ENCODE results near the gene SYTL1. TPM values are rescaled to one million over a fixed set of nuclear protein-coding genes. Genes with fewer than 3 reads are reported as not detected.

Gene SYTL1
- total and polyA plus RNA-seq, 9 of the 15 experiments (the other 6 are each of a cell fraction or from before 2014, with no cell fraction given) = 0.04 to 9.3 (median 1.7) TPM

DNA sequence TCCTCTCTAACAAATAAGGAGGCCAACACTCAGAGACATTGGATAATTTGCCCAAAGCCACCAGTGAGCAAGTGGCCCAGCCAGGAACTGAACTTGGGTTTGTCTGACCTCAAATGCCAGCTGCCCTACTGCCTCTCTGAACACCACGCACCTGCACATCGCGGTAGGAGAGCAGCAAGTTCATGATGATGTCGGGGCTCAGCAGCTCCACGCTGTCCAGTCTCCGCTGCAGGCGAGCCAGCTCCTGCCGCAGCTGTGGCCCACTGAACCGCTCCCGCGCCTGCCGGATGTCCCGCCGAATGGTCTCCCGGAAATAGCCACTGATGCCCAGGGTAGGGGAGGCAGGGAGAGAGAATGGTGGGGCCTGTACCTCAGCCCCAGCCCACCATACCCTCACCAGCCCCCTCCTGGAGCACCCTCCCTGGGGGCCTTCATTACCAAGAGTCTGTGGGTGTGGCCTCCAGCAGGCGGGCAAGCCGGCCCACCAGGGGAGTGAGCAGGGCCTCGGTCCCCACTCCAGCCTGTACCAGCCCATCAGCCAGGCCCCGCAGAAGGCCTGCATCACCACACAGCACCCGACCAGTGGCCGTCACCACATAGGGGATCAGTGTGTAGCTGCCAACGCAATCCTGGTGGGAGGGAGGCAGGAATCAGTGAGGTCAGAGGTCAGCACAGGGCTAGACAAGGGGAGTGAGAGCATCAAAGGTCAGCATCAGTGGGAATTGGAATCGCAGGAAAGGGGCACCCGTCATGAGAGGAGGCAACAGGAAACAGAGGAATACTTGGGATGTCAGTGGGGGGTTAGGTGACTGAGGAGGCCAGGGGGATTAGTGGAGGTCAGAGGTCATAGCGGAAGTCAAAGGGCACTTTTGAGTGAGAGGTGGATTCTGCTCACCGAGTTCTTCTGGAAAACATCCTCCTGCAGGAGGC, 22.2 kb downstream of the SYTL1 start (continued):
- TF ChIP-seq BHLHE40 (IDR thresholded peaks at IDR 0.05; ENCODE audit: low read length) (no peak), RBFOX2 (IDR thresholded peaks at IDR 0.05; ENCODE audit: low read depth, low read length) (peak; percentile 15; the same call in 1 of the 2 replicates), FOSL1 (tag; conservative IDR thresholded peaks at IDR 0.05) (no peak), ATF2 (CRISPR knock-in tag; IDR thresholded peaks at IDR 0.05) (0 out of 2 replicates have a peak, but pooled peaks have one; percentile 37), ZNF184 (CRISPR knock-in tag; IDR thresholded peaks at IDR 0.05) (no peak), ETS2 (tag; IDR thresholded peaks at IDR 0.05; ENCODE audit: borderline replicate concordance, poor library complexity, severe bottlenecking) (no peak), SRSF7 (optimal IDR thresholded peaks at IDR 0.05; ENCODE audit: low read depth, low read length) (no peak), ZNF79 (CRISPR knock-in tag; IDR thresholded peaks at IDR 0.05; ENCODE audit: low read depth) (no peak), SP1 (CRISPR knock-in tag; IDR thresholded peaks at IDR 0.05) (0 out of 2 replicates have a peak, but pooled peaks have one; percentile 27), SMAD2 (IDR thresholded peaks at IDR 0.05; ENCODE audit: low read depth, low read length) (no peak), CBFB (CRISPR knock-in tag; IDR thresholded peaks at IDR 0.05) (no peak), ZC3H4 (CRISPR knock-in tag; IDR thresholded peaks at IDR 0.05; ENCODE audit: borderline replicate concordance) (0 out of 2 replicates have a peak, but pooled peaks have one; percentile 46), ZNF24 (IDR thresholded peaks at IDR 0.05) (no peak), ZBTB7A (IDR thresholded peaks at IDR 0.05; ENCODE audit: borderline replicate concordance, control insufficient read depth, low read depth, low read length) (peak; percentile 16; the same call in 1 of the 2 replicates)
- TF ChIP-seq, protein P1, sequence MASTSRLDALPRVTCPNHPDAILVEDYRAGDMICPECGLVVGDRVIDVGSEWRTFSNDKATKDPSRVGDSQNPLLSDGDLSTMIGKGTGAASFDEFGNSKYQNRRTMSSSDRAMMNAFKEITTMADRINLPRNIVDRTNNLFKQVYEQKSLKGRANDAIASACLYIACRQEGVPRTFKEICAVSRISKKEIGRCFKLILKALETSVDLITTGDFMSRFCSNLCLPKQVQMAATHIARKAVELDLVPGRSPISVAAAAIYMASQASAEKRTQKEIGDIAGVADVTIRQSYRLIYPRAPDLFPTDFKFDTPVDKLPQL (IDR thresholded peaks at IDR 0.05; ENCODE audit: extremely low read depth, insufficient read length) = no peak
- TF ChIP-seq, protein P2, sequence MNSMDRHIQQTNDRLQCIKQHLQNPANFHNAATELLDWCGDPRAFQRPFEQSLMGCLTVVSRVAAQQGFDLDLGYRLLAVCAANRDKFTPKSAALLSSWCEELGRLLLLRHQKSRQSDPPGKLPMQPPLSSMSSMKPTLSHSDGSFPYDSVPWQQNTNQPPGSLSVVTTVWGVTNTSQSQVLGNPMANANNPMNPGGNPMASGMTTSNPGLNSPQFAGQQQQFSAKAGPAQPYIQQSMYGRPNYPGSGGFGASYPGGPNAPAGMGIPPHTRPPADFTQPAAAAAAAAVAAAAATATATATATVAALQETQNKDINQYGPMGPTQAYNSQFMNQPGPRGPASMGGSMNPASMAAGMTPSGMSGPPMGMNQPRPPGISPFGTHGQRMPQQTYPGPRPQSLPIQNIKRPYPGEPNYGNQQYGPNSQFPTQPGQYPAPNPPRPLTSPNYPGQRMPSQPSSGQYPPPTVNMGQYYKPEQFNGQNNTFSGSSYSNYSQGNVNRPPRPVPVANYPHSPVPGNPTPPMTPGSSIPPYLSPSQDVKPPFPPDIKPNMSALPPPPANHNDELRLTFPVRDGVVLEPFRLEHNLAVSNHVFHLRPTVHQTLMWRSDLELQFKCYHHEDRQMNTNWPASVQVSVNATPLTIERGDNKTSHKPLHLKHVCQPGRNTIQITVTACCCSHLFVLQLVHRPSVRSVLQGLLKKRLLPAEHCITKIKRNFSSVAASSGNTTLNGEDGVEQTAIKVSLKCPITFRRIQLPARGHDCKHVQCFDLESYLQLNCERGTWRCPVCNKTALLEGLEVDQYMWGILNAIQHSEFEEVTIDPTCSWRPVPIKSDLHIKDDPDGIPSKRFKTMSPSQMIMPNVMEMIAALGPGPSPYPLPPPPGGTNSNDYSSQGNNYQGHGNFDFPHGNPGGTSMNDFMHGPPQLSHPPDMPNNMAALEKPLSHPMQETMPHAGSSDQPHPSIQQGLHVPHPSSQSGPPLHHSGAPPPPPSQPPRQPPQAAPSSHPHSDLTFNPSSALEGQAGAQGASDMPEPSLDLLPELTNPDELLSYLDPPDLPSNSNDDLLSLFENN (IDR thresholded peaks at IDR 0.05; ENCODE audit: low read depth in 2 of 2, low read length in 2 of 2) = no peak
- TF ChIP-seq, protein P3, sequence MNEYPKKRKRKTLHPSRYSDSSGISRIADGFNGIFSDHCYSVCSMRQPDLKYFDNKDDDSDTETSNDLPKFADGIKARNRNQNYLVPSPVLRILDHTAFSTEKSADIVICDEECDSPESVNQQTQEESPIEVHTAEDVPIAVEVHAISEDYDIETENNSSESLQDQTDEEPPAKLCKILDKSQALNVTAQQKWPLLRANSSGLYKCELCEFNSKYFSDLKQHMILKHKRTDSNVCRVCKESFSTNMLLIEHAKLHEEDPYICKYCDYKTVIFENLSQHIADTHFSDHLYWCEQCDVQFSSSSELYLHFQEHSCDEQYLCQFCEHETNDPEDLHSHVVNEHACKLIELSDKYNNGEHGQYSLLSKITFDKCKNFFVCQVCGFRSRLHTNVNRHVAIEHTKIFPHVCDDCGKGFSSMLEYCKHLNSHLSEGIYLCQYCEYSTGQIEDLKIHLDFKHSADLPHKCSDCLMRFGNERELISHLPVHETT (CRISPR knock-in tag; conservative IDR thresholded peaks at IDR 0.05 in 1 of 2, IDR thresholded peaks at IDR 0.05 in 1 of 2) = no peak

Data from K562 (cell line).